Nephron progenitor cell (in vitro differentiated cells): ENCODE data around the gene DDX47.
"Not testable (repeated sequence)": the region's sequence is repeated elsewhere in the genome, so short reads cannot be mapped to it uniquely, and the experiment has no call there.

ENCODE experiments used
- DNase-seq: peaks from one replicate; pipeline ENCODE4 v3.0.0; 2021
- H3K27ac Mint-ChIP-seq: 2 replicates; pipeline ENCODE4 v1.8.0; 2021; ENCODE audit warnings: mild to moderate bottlenecking, moderate library complexity, mixed read lengths
- H3K27me3 Mint-ChIP-seq: 2 replicates; pipeline ENCODE4 v1.8.0; 2021; ENCODE audit warnings: mild to moderate bottlenecking, low read depth, mixed read lengths; ENCODE audit not compliant: poor library complexity
- H3K36me3 Mint-ChIP-seq: 2 replicates; pipeline ENCODE4 v1.8.0; 2021; ENCODE audit warnings: low read depth, mixed read lengths
- H3K4me1 Mint-ChIP-seq: 2 replicates; pipeline ENCODE4 v1.8.0; 2021; ENCODE audit warnings: mixed read lengths
- H3K4me3 Mint-ChIP-seq: 2 replicates; pipeline ENCODE4 v1.8.0; 2021; ENCODE audit warnings: mild to moderate bottlenecking, moderate library complexity, mixed read lengths
- H3K9me3 Mint-ChIP-seq: 2 replicates; pipeline ENCODE4 v1.8.0; 2021; ENCODE audit warnings: mild to moderate bottlenecking, moderate library complexity, mixed read lengths
- CTCF ChIP-seq: fragments of 200-600 bp; sonication (generic); IDR thresholded peaks from 2 replicates; pipeline ENCODE4 v1.5.0; 2021; ENCODE audit warnings: antibody characterized with exemption

The DDX47 gene

GRCh38 chr12:12837025-12837812 lies 24.1 kb downstream of the DDX47 start:
- Mint-ChIP-seq H3K4me3 (no peak overlapping the region), H3K36me3 (peaks cover 25% of the 10 kb centered on the region), H3K9me3 (no peaks in the 10 kb centered on the region), H3K27me3 (no peaks in the 10 kb centered on the region), H3K4me1 (peaks cover 40% of the 10 kb centered on the region), H3K27ac (no peak overlapping the region)
- peak; percentile 31 for DNase-seq
- TF ChIP-seq CTCF: peak; percentile 57

- DNase-seq: no peak
- Mint-ChIP-seq H3K27ac (no peak overlapping the region), H3K9me3 (no peaks in the 10 kb centered on the region), H3K27me3 (peaks cover 4% of the 10 kb centered on the region), H3K4me3 (no peak overlapping the region), H3K36me3 (peaks cover 24% of the 10 kb centered on the region), H3K4me1 (peaks cover 37% of the 10 kb centered on the region)
- TF ChIP-seq CTCF: no peak
Observed at GRCh38 chr12:12837813-12838153, 24.6 kb downstream of the DDX47 start.

- Mint-ChIP-seq H3K4me1 (peaks cover 27% of the 10 kb centered on the region), H3K27me3 (peaks cover 4% of the 10 kb centered on the region), H3K9me3 (no peaks in the 10 kb centered on the region), H3K4me3 (no peak overlapping the region), H3K27ac (no peak overlapping the region), H3K36me3 (peaks cover 17% of the 10 kb centered on the region)
- no peak for DNase-seq
- TF ChIP-seq CTCF: no peak
Observed at GRCh38 chr12:12839003-12839395, 25.9 kb downstream of the DDX47 start.

GRCh38 chr12:12839439-12839838 lies 26.3 kb downstream of the DDX47 start:
- Mint-ChIP-seq H3K4me1 (peaks cover 27% of the 10 kb centered on the region), H3K36me3 (peaks cover 14% of the 10 kb centered on the region)
- not testable (repeated sequence) for DNase-seq, H3K4me3 Mint-ChIP-seq, H3K9me3 Mint-ChIP-seq, H3K27ac Mint-ChIP-seq, H3K27me3 Mint-ChIP-seq

GRCh38 chr12:12839873-12840579 lies 26.9 kb downstream of the DDX47 start:
- peak overlapping the region; percentile 96 for H3K27ac Mint-ChIP-seq
- DNase-seq: peak; percentile 28
- peaks cover 27% of the 10 kb centered on the region for H3K4me1 Mint-ChIP-seq
- H3K36me3 Mint-ChIP-seq: peaks cover 10% of the 10 kb centered on the region
- H3K27me3 Mint-ChIP-seq: peaks cover 4% of the 10 kb centered on the region
- no peak for TF ChIP-seq CTCF
- H3K4me3 Mint-ChIP-seq: peak overlapping the region; percentile 52
- no peaks in the 10 kb centered on the region for H3K9me3 Mint-ChIP-seq

GRCh38 chr12:12840580-12840899 lies 27.4 kb downstream of the DDX47 start:
- Mint-ChIP-seq H3K4me1 (peaks cover 31% of the 10 kb centered on the region), H3K9me3 (no peaks in the 10 kb centered on the region), H3K27me3 (peaks cover 4% of the 10 kb centered on the region), H3K4me3 (no peak overlapping the region), H3K36me3 (peaks cover 13% of the 10 kb centered on the region), H3K27ac (no peak overlapping the region)
- no peak for DNase-seq
- no peak for TF ChIP-seq CTCF

GRCh38 chr12:12841428-12841827 lies 28.3 kb downstream of the DDX47 start:
- H3K27me3 Mint-ChIP-seq, DNase-seq, H3K9me3 Mint-ChIP-seq, H3K27ac Mint-ChIP-seq, H3K4me3 Mint-ChIP-seq: not testable (repeated sequence)
- H3K4me1 Mint-ChIP-seq: peaks cover 37% of the 10 kb centered on the region
- peaks cover 15% of the 10 kb centered on the region for H3K36me3 Mint-ChIP-seq
